ENCODE data around the gene CORO2B.

Gene CORO2B, protein sequence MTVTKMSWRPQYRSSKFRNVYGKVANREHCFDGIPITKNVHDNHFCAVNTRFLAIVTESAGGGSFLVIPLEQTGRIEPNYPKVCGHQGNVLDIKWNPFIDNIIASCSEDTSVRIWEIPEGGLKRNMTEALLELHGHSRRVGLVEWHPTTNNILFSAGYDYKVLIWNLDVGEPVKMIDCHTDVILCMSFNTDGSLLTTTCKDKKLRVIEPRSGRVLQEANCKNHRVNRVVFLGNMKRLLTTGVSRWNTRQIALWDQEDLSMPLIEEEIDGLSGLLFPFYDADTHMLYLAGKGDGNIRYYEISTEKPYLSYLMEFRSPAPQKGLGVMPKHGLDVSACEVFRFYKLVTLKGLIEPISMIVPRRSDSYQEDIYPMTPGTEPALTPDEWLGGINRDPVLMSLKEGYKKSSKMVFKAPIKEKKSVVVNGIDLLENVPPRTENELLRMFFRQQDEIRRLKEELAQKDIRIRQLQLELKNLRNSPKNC

DNA sequence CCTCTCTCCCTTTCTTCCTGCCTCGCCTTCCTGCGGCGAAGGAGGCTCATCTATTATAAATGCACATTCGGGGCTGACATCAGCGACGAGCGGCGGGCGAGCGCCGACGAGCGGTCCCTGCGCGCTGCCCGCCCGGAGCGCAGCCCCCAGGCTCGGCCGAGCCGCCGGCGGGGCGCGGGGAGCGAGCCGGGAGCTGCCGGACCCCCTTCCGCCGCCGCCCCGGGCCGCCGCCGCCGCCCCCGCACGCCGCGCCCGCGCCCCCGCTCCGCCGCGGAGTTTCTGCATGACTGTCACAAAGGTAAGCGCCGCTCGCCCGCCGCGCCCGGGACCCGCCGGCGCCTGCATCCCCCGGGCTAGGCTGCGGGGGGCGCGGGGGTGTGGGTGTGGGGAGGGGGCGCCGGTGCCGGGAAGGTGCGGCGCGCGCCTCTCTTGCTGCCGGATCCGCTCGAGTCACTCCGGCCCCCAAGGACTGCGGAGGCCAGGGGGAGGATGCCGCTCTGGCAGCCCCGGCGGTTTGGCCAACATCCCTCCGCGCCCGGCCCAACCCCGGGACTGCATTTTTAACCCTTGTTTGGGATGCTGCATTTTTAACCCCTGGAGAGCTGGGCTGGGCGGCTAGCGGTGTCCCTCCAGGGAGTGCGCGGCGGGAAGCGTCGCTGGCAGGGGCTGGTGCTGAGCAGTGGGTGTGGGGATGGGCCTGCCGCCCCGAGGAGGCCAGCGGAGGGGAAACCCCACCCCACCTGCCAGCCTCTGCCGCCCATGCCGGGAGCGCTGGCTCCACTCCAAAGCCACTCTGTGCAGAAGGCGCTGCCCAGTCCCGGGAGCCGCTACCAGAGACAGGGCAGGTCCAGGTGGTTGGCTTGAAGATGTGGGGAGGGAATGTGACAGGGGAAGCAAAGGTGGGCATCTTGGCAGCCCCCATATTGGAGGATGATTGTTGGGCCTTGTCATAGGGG, at the start of gene CORO2B:
Gene CORO2B (plus strand): TSS at position 14 of the 956 bp plus-strand sequence. CDS start 270 bp downstream, at position 284.
- DNase-seq (ENCODE audit: low read depth in 2 of 2): no peak

DNA sequence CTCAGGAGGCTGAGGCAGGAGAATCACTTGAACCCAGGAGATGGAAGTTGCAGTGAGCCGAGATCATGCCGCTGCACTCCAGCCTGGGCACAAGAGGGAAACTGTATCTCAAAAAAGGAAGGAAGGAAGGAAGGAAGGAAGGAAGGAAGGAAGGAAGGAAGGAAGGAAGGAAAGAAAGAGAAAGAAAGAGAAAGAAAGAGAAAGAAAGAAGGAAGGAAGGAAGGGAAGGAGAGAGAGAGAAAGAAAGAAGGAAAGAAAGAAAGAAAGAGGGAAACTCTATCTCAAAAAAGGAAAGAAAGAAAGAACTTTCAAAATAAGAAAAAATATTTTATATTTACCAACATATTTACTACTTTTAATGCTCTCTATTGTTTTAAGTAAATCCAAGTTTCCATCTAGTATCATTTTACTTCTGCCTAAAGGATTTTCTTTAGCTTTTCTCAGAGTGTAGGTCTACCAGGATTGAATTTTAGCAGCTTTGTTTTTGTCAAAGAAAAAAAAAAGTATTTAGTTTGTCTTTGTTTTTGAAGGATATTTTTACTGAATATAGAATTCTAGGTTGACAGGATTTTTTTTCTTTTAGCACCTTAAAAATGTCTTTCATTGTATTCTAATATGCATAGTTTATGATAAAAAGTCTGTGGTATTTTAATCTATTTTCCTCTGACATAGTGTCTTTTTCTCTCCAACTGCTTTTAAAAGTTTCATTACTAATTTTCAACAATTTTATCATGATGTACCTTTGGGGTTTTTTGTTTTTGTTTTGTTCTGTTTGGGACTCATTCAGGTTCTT, 47.2 kb upstream of the CORO2B start:
- DNase-seq (ENCODE audit: low read depth in 2 of 2): no peak

DNA sequence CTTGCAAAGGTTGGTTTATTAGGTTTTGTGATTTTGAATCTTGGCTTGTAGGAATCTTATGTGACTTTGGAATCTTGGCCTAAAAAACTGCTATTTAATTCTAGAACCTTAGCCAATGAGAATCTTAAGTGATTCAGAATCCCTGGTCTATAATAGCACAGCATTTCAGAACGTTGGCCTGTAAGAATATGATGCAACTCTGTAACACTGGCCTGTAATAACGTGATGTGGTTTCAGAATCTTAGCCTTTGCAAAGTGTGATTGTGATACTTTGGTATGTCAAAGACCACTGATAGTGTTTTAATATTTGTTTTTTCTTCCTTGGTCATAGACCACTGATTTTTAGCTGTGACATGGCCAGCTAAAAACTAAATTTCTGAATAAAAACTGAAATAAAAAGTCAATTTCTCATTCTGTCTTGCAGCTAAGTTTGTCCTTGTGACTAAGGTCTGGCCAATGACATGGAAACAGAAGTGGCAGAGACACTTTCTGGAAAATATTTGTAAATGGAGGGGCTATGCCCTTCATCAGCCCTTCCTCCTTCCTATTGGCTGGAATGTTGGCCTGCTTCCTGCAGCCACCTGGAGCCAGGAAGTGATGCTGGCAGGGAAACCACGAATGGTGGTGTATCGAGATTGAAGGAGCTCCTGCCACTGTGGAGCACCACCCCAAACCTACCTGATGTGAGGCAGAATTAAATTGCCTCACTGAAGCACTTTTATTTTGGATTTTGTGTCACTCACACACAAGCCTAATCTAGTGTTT, 42.3 kb upstream of the CORO2B start:
- DNase-seq (ENCODE audit: low read depth in 2 of 2): no peak

DNA sequence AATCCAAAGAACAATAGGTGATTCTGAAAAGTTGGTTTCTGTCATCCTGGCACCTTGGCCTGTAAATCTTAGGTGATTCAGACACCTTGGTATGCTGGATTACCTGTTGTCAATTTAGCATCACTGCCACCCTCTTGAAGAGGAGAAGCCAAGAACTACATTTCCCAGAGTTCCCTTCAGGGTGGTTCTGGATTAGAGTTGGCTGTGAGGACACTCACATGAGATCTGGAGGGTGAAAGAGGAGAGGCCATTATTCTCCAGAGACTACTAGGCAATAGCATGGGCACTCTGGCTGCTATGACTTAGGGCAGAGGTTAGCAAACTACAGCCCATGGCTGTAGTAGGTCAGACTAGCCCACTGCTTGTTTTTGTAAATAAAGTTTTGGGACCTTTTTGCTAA, 41.7 kb upstream of the CORO2B start:
- DNase-seq (ENCODE audit: low read depth in 2 of 2): no peak

DNA sequence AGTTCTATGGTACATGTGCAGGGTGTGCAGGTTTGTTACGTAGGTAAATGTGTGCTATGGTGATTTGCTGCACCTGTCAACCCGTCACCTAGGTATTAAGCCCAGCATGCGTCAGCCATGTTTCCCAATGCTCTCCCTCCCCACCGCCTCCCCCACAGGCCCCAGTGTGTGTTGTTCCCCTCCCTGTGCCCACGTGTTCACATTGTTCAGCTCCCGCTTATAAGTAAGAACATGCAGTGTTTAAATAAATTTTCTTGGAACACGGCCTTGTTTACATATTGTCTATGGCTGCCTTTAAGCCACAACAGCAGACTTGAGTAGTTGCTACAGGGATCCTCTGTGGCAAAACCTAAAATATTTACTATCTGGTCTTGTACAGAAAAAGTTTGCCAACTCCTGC, 41.3 kb upstream of the CORO2B start:
- DNase-seq (ENCODE audit: low read depth in 2 of 2): no peak

DNA sequence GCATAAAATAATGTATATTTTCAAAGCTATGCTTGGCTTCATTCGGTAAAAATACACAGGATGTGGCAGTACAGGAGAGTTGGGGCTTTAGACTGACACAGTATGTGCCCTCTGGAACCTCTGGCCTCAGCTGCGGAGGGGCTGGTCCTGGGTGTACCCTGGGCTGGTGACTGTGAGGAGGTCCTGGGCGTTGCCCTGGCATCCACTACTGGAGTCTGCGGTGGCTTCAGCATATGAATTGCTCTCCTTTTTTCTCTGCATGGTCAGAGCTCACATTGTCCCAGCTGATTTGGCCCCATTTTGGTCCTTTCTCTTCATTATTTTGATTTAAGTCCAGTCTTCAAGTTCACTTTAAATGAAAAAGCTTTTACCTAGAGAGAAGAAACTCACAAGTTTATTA, 40.5 kb upstream of the CORO2B start:
- no peak for DNase-seq (ENCODE audit: low read depth in 2 of 2)

DNA sequence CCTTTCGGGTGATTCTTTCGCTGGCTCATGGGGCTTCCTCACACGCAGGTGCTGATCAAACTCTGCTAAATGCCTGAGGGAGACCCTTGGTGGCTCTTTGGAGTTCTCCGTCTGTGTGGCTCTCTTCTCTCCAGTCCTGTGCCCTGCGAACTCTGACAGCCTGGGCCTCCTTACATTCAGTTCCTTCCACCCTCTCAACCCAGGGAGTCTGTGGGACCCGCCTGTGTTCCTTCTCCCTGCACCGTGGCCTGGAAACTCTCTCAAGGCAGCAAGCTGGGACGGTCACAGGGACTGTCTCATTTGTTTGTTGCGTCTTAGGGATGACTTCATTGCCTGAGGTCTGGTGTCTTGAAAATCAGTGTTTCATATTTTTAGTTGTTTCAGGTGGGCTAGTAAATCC, 37.0 kb upstream of the CORO2B start:
- no peak for DNase-seq (ENCODE audit: low read depth in 2 of 2)

DNA sequence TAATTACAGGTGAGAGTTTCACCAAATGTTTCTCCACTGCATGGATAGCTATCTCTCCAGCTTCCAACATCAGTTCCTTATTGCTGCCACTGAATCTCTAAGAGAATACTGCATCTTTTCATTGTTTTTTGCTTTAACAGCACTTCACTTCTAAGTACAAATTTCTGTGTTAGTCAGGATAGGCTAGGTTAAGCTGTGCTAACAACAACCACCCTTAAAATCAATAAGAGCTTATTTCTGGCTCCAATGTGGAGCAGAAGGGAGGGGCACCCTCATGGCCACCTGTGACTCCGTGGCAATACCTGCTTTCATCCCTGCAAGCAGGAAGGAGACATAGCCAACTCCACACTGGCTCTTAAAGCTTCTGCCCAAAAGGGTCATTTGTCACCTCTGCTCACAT, 36.4 kb upstream of the CORO2B start:
- no peak for DNase-seq (ENCODE audit: low read depth in 2 of 2)

DNA sequence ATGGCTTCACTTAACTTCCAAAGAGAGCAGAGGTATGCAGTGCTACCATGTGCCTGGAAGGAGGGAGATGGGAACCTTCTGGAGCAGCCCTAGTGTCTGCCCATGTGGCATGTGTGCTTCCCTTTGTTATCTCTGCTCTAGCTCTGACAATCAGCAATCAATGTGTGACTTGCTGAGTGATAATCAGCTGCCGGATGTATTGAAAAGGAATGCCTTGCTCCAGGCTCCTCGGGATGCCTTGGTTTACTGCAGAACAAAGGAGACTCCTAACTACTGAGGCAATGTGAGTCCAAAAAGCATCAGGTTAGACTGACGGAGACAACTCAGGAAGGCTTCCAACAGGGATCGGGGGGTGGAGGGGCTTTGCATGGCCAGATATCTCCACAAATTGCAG, 36.0 kb upstream of the CORO2B start:
- no peak for DNase-seq (ENCODE audit: low read depth in 2 of 2)

DNA sequence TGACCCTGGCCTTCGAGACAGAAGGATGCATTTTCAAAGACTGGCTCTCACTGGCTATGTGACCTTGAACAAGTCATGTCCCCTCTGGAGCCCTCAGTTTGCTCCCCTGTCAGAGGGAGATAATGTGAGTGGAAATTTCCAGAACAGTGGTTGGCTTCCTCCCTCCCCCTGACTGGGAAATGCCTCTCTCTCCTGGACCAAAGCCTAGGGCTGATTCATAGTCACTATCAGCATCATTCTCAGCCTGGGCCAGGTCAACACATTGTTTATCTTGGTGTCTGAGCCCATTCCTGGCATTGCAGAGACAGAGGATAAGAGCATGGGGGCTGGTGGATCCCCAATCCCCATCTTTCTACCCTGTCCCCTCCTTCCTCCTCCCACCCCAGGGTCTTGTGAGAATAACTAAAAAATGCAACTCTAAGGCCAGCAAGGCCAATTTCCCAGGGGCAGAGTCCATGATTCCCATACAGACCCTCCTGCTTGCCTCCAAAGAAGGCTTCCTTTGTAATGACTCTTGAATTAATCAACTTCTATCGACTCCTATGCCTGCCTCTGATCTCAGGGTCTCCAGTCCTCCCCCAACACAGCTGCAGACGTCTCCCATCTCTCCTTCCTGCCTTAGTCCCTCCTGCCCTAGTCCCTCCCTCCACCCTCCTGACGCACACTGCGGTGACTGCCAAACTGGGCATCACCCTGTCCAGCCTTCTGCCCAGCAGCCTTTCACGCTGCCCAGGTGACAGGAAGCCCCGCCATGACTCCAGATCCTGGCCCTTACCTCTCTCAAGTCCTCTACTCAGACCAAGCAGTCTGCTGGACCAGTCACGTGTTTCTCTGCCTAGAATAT, 35.4 kb upstream of the CORO2B start:
- no peak for DNase-seq (ENCODE audit: low read depth in 2 of 2)

DNA sequence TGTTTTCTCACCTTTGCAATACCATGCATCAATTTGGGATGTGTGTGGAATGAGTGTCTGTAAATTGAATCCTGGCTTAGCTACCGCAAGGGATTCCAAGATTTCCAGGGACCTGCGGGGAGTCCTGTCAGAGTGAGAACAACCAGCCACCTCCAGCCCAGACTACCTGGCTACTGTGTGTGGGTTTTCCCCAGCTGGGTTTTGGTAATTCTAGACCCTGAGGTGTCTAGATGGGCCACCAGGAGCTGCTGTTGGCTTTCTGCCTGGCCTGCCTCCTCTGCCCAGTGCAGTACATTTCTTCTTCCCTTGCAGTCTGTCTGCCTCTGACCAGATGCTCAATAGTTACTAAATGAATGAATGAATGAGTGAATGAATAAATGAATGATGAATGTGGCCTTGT, 32.5 kb upstream of the CORO2B start:
- DNase-seq (ENCODE audit: low read depth in 2 of 2): no peak

DNA sequence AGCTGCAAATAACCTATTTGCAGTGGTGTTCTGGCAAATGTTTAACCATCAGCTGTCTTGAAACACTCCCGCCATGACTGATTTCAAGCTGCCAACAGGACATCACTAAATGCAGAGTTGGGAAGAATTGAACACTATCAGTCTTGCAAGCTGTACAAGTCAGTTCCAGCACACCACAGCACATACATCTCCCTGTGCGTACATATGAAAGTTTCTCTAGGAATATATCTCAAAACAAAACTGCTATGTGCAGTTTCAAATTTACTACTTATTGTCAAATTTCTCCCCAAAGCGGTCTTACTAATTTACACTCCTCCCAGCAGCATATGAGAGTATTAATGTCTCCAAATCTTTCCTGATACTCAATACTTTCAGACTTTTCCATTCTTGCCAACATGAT, 30.4 kb upstream of the CORO2B start:
- DNase-seq (ENCODE audit: low read depth in 2 of 2): no peak

DNA sequence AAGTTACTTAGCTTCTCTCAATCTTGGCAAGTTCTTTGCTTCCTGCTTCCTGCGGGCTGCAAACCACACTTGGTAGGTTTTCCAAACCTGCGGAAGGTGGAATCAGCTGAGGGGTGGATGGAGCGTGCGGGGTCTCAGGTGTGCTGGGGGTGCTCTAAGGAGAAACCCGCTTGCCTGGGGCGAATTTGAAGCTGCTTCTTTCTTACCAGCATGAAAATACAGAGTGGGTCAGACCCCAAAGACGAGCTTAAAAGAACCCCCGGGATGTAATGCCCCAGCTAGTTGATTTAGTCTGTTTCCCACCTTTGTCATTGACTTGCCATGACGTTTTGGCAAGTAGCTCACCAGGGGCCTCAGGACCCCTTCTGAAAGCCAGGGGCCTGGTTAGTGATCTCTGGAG, 28.8 kb upstream of the CORO2B start:
- no peak for DNase-seq (ENCODE audit: low read depth in 2 of 2)

DNA sequence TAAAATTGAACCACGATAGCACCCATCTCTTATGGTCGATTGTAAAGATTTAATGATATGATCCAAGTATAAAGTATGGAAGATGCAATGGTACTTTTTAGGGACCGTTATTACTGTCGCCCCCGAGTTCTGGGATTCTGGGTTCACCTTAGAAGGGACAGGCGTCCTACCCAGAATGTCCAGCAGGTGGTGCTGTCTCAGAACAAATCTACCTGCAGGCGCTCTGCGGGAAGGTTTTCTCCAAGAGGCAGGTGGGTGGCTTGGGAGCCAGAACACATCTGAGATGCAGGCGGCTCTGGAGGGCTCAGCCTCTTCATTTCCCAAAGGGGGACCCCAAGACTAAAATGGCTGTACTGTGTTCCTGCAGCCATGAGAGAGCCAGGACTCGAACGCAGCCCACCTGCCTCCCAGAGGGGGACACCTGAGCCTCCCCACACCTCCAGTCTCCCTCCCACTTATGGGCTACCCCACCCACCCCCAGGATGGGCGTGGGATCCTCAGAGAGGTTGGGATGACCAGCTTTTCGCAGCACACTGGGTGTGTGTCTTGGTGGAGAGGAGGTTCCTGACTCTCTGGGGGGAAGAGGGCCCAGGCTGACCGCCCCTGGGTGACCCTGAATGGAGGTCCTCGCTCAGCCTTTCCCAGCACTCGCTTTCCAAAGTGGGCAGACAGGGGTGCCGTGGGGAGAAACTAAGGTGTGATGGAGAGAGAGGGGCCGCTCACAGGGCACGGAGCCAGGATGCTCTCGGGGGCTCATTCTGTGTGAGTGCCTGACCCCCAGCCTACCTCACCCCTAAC, 28.1 kb upstream of the CORO2B start:
- peak; percentile 45 to 49 for DNase-seq (ENCODE audit: low read depth in 2 of 2)

DNA sequence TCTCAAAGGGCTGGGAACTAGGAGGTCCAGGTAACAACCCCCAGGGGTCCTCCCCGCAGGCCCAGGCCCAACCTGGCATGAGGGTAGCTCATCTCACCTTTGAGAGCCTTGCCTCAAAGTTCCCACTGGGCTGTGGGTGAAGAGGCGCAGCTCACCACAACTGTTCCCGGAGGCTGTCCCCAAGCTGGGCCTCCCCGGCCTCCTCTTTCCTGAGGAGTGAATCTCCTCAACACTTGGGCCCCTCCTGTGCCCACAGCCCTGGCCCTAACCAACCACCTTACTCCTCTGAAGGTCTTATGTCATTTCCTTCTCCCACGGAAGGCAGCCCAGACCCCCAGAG, 27.5 kb upstream of the CORO2B start:
- DNase-seq (ENCODE audit: low read depth in 2 of 2): no peak

DNA sequence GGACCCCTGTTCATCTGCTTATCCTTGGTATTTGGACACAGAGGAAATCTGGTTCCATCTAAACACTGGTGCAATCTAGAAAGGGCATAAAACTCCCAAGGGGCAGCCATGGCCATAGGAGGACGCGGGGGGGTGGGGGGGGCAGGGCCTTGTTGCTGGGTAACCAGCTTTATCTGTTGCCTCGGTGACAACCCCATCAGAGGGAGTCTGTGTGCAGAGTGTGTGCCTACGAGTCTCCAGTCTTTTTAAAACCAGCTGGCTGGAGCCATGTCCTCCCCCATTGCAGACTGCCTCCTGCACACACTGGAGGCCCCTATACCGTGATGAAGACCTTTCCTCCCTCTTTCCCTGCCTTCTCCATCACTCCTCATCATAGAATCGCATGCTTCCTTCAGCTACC, 26.4 kb upstream of the CORO2B start:
- DNase-seq (ENCODE audit: low read depth in 2 of 2): no peak

DNA sequence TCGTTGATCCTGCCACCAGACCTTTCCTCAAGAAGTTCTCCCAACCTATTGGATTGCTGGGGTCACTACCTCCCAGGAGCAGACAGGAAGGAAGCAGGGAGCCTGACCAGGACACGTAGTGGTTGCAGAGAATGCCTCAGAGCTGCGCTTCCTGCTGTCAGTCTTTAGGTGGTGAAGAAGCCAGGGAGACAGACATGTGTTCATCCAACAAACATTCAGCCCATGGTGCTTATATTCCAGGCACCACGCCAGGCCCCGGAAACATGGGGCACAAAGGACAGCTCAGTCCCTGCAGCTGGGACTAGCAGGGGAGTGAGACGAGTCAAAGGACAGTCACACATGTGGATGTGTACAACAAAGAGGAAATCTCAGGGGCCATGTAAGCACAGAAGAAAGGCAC, 26.0 kb upstream of the CORO2B start:
- no peak for DNase-seq (ENCODE audit: low read depth in 2 of 2)

DNA sequence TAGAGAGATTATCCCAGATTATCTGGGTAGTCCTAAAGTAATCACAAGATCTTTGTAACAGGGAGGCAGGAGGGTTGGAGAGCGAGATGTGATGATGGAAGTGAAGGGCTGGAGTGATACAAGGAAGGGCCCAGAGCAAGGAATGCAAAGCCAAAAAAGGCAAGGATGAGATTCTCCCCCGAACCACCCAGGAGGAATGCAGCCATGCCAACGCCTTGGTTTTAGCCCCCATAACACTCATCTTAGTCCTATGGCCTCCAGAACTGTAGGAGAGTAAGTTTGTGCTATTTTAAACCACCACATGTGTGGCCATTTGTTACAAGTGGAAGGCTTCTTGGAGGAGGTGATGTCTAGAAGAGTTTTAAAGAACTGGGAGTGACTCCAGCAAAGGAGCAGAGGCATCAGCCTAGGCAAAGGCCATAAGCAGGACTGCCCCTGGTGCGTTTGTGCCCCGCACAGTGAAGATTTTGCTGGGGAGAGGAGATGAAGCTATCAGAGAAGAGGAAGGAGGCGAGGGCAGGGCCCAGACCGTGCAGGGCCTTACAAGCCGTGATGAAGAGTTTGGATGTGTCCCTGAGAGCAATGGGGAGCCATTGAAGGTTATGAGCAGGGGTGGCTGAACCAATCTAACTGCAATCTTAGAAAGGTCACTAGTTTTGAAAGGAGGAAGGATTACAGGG, 25.3 kb upstream of the CORO2B start:
- DNase-seq (ENCODE audit: low read depth in 2 of 2): no peak

All from activated CD8-positive, alpha-beta memory T cell treated with anti-CD3 and anti-CD28 coated beads for 4 hours (primary cell).